Measurements from ENCODE around the gene ZDHHC4.

- TF ChIP-seq RFX5 (IDR thresholded peaks at IDR 0.05; ENCODE audit: low read depth, low read length) (no peak), NBN (conservative IDR thresholded peaks at IDR 0.05) (no peak), BCL3 (CRISPR knock-in tag; IDR thresholded peaks at IDR 0.05) (no peak), ERF (CRISPR knock-in tag; IDR thresholded peaks at IDR 0.05) (no peak), YY1 (IDR thresholded peaks at IDR 0.05; ENCODE audit: insufficient read depth, insufficient replicate concordance, low read depth, low read length) (no peak), NFATC3 (CRISPR knock-in tag; IDR thresholded peaks at IDR 0.05) (no peak)
These were observed 30.4 kb downstream of the ZDHHC4 start for GRCh38 chr7:6607651-6608051.
